Kidney (tissue), 14 donors: Measurements from ENCODE around the gene OR10AD1. TPM values are rescaled to one million over a fixed set of nuclear protein-coding genes. Genes with fewer than 3 reads are reported as not detected.

Experiments used
- DNase-seq, 5 donors: peaks; one replicate each; pipeline ENCODE4 v3.0.0-alpha.2; 2013 to 2020
- FAIRE-seq: peaks from 2 replicates; lab custom pipeline; 2012; peaks lifted over from hg19 to GRCh38; lab: Jason Lieb, UNC
- H3K27ac ChIP-seq, 2 donors: one replicate each; pipeline ENCODE4 v1.7.0; 2013; ENCODE audit warnings: low read depth in 2 of 2, low read length in 2 of 2, inconsistent platforms in 1 of 2
- H3K27me3 ChIP-seq: one replicate; pipeline ENCODE4 v1.7.1; 2013; ENCODE audit warnings: low read length, inconsistent platforms; ENCODE audit not compliant: control insufficient read depth, insufficient read depth
- H3K36me3 ChIP-seq, 3 donors: one replicate each; pipeline versions ENCODE4 v1.7.0 to v1.7.1; 2013; ENCODE audit warnings: low read length in 3 of 3, control low read depth in 1 of 3, inconsistent platforms in 1 of 3; ENCODE audit not compliant: insufficient read depth in 3 of 3, control insufficient read depth in 2 of 3
- H3K4me1 ChIP-seq, 3 donors: one replicate each; pipeline versions ENCODE4 v1.7.0 to v1.7.1; 2013; ENCODE audit warnings: low read length in 3 of 3, inconsistent platforms in 1 of 3, low read depth in 1 of 3; ENCODE audit not compliant: control insufficient read depth in 2 of 3, insufficient read depth in 2 of 3
- H3K4me3 ChIP-seq, 3 donors: one replicate each; pipeline versions ENCODE4 v1.7.0 to v1.8.1; 2013; ENCODE audit warnings: low read length in 3 of 3, control low read depth in 1 of 3, inconsistent platforms in 1 of 3
- H3K9ac ChIP-seq, 3 donors: one replicate each; pipeline versions ENCODE4 v1.7.0 to v1.7.1; 2013; ENCODE audit warnings: low read length in 3 of 3, control low read depth in 1 of 3, inconsistent platforms in 1 of 3
- H3K9me3 ChIP-seq, 3 donors: one replicate each; pipeline versions ENCODE4 v1.7.0 to v1.7.1; 2013; ENCODE audit warnings: low read length in 3 of 3, control low read depth in 1 of 3, inconsistent platforms in 1 of 3; ENCODE audit not compliant: control insufficient read depth in 2 of 3, insufficient read depth in 1 of 3
- intact Hi-C: fragments of 100-400 bp; cut with DNase I; formaldehyde crosslinking; loops from one replicate; pipeline ENCODE4 v1.11.1; 2022
- polyA plus RNA-seq: library from polyadenylated mRNA; stranded (reverse); fragments of 350-450 nt; fragmentation: Illumina TruSeq; extraction: RNeasy Lipid Tissue Mini Kit (QIAGEN cat#74804); gene quantifications from one replicate; pipeline ENCODE4 v1.2.3, GENCODE V29; 2014; ENCODE audit warnings: low read depth, low replicate concordance; ENCODE audit not compliant: insufficient read depth
- total RNA-seq: library from RNA; stranded (reverse); fragmentation: NEBNext Ultra II Directional; extraction: Animal tissue kit (Norgen Biotek cat#: 25700); gene quantifications from one replicate; pipeline ENCODE4 v1.2.1, GENCODE V29; 2021
- TF ChIP-seq, protein P1 (sequence below): IDR thresholded peaks from 3 replicates; pipeline ENCODE4 v1.5.1; 2012; ENCODE audit warnings: mild to moderate bottlenecking, moderate library complexity, borderline replicate concordance; ENCODE audit not compliant: insufficient read depth; ENCODE audit errors: extremely low read depth
- donor health status: control.
- donor health status: control.
- donor health status: control.
- donor health status: control.
- donor health status: control.
- donor health status: DM: yes; HTN: yes; CAD: no.
- donor health status: Normal renal cell carcinoma (clear cell type).

Gene OR10AD1
- total and polyA plus RNA-seq, 2 donors from 2014 or later, result not detected

DNA sequence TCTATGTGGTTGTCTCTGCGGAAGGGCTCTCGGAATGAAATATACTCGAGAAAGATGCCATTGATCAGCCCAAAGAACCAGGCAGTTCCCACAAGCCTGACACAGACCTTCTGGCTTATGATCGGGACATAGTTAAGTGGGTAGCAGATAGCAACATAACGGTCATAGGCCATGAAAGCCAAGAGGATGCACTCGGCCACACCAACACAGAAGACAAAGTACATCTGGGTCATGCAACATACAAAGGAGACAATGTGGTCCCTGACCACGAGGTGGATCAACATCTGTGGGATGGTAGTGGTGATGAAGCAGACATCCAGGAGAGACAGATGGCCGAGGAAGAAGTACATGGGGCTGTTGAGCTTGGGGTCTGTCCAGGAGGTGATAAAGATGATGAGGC is 326 bp downstream of the OR10AD1 start:
- FAIRE-seq (no peak), DNase-seq (no peak)
- Histone ChIP-seq H3K4me1 (peaks cover 0 to 3% (median under 1%) of the 10 kb centered on the region in 3 donors), H3K27me3 (no peaks in the 10 kb centered on the region), H3K4me3 (no peak overlapping the region), H3K27ac (no peak overlapping the region), H3K9me3 (peaks cover 0 to 44% (median 0%) of the 10 kb centered on the region in 3 donors), H3K36me3 (no peaks in the 10 kb centered on the region), H3K9ac (no peak overlapping the region)
- TF ChIP-seq, protein P1, sequence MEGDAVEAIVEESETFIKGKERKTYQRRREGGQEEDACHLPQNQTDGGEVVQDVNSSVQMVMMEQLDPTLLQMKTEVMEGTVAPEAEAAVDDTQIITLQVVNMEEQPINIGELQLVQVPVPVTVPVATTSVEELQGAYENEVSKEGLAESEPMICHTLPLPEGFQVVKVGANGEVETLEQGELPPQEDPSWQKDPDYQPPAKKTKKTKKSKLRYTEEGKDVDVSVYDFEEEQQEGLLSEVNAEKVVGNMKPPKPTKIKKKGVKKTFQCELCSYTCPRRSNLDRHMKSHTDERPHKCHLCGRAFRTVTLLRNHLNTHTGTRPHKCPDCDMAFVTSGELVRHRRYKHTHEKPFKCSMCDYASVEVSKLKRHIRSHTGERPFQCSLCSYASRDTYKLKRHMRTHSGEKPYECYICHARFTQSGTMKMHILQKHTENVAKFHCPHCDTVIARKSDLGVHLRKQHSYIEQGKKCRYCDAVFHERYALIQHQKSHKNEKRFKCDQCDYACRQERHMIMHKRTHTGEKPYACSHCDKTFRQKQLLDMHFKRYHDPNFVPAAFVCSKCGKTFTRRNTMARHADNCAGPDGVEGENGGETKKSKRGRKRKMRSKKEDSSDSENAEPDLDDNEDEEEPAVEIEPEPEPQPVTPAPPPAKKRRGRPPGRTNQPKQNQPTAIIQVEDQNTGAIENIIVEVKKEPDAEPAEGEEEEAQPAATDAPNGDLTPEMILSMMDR, result no peak
- intact Hi-C loops, result no loop called here

DNA sequence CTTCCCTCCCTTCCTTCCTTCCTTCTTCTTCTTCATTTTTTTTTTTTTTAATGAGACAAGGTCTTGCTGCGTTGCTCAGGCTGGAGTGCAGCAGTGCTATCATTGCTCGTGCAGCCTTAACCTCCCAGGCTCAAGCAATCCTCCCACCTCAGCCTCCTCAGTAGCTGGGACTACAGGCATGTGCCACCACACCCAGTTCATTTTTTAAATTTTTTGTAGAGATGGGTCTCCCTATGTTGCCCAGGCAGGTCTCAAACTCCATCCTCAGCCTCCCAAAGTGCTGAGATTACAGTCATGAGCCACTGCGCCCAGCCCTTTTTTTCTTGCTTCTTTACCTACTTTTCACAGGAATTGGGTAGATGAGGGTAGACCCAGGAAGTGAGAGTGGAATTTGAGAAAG is 1.6 kb downstream of the OR10AD1 start:
- TF ChIP-seq, protein P1, result no peak
- DNase-seq, result no peak
- intact Hi-C loops, result no loop called here
- no peak overlapping the region for H3K27ac ChIP-seq
- peaks cover 0 to 34% (median 0%) of the 10 kb centered on the region in 3 donors for H3K9me3 ChIP-seq
- no peaks in the 10 kb centered on the region for H3K27me3 ChIP-seq
- H3K4me1 ChIP-seq, result peaks cover 0 to 3% (median 2%) of the 10 kb centered on the region in 3 donors
- H3K36me3 ChIP-seq, result no peaks in the 10 kb centered on the region
- no peak overlapping the region for H3K4me3 ChIP-seq
- H3K9ac ChIP-seq, result no peak overlapping the region
- no peak for FAIRE-seq

DNA sequence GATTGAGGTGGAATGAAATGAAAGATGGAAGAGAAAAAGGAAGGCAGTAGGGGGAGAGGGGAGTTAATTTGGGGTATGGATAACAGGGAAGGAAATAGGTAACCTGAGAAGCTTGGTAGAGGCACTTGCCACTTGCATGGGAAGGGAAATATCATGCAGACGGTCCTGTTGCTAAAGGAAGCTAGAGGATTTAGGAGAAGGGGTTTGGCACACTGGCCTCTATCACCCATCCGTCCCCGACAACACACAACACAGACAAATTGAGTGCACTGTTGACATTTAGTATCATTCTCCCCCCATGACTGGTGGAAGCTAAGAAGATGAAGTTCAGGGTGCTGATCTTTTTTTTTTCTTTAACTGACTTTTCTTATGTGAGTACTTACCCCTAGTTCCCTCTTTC is 2.0 kb downstream of the OR10AD1 start:
- peaks cover 0 to 30% (median 0%) of the 10 kb centered on the region in 3 donors for H3K9me3 ChIP-seq
- FAIRE-seq (no peak), DNase-seq (no peak)
- H3K4me3 ChIP-seq, result no peak overlapping the region
- no peak overlapping the region for H3K27ac ChIP-seq
- no peak overlapping the region for H3K9ac ChIP-seq
- TF ChIP-seq, protein P1, result no peak
- H3K4me1 ChIP-seq, result peaks cover 0 to 3% (median 2%) of the 10 kb centered on the region in 3 donors
- no peaks in the 10 kb centered on the region for H3K36me3 ChIP-seq
- intact Hi-C loops, result no loop called here
- H3K27me3 ChIP-seq, result no peaks in the 10 kb centered on the region

DNA sequence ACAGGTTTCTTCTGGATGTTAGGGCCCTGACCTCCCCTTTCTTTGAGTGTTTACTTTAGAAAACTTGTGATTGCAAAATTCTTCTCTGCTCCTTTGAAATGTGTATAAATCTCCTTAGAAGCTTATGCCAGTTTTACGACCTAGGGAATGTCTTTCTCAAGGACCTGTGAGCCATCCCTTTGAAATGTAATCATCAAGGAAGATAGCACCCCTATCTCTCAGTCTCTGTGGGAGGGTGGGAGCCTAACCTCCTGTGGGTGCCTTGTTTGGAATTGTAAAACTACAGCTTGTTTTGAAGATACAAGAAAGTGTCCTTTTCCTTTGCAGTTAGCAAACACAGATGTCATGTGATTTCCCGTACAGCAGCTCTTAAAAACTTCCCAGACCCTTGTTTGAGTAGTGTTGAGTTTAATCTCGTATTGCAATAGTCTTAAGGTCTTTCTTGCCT is 3.3 kb downstream of the OR10AD1 start:
- H3K4me3 ChIP-seq, result peak overlapping the region in 1 of 3 donors; percentile 1
- H3K9me3 ChIP-seq, result peaks cover 0 to 23% (median 0%) of the 10 kb centered on the region in 3 donors
- H3K36me3 ChIP-seq, result no peaks in the 10 kb centered on the region
- H3K27me3 ChIP-seq, result no peaks in the 10 kb centered on the region
- TF ChIP-seq, protein P1, result no peak
- no peak overlapping the region for H3K9ac ChIP-seq
- no peak overlapping the region for H3K27ac ChIP-seq
- peaks cover 0 to 3% (median 2%) of the 10 kb centered on the region in 3 donors for H3K4me1 ChIP-seq
- DNase-seq (peak in 3 of 5 donors; percentile 21 to 64 (median 63)), FAIRE-seq (no peak)
- intact Hi-C loops, result no loop called here
